Measurements from ENCODE around the gene HTT. TPM values are rescaled to one million over a fixed set of nuclear protein-coding genes. Genes with fewer than 3 reads are reported as not detected.

The HTT gene
- total and polyA plus RNA-seq, 9 of the 15 experiments (the other 6 are each of a cell fraction or from before 2014, with no cell fraction given), result 0.66 to 31.6 (median 14.7) TPM

GRCh38 chr4:3082925-3083515 lies 8.5 kb downstream of the HTT start (continued):
- TF ChIP-seq ZBTB17 (CRISPR knock-in tag; IDR thresholded peaks at IDR 0.05), result peak; percentile 88
- TF ChIP-seq GATA2 (CRISPR knock-in tag; IDR thresholded peaks at IDR 0.05), result 0 out of 2 replicates have a peak, but pooled peaks have one; percentile 13
- no peak for TF ChIP-seq BCLAF1 (IDR thresholded peaks at IDR 0.05; ENCODE audit: borderline replicate concordance in 1 of 2, control insufficient read depth in 1 of 2, low read depth in 2 of 2, low read length in 1 of 2)
- TF ChIP-seq GTF2B (IDR thresholded peaks at IDR 0.05; ENCODE audit: extremely low read depth, insufficient read length), result no peak
- no peak for TF ChIP-seq PBX2 (CRISPR knock-in tag; IDR thresholded peaks at IDR 0.05; ENCODE audit: low read depth)
- TF ChIP-seq PBX2 (tag; conservative IDR thresholded peaks at IDR 0.05; ENCODE audit: low read depth), result peak; percentile 47; the same call in 1 of the 2 replicates
- no peak for TF ChIP-seq MTA1 (IDR thresholded peaks at IDR 0.05; ENCODE audit: borderline replicate concordance)
- no peak for TF ChIP-seq MYNN (IDR thresholded peaks at IDR 0.05)
- TF ChIP-seq MYNN (CRISPR knock-in tag; IDR thresholded peaks at IDR 0.05), result no peak
- TF ChIP-seq RCOR1 (IDR thresholded peaks at IDR 0.05; ENCODE audit: borderline replicate concordance in 1 of 2, low read depth in 2 of 2, low read length in 2 of 2), result no peak
- TF ChIP-seq EP300 (IDR thresholded peaks at IDR 0.05; ENCODE audit: low read length), result peak; percentile 24; the same call in 1 of the 2 replicates
- TF ChIP-seq DPF2 (IDR thresholded peaks at IDR 0.05), result peak; percentile 65; the same call in 1 of the 2 replicates
